Ishikawa (cell line): Measurements from ENCODE around the gene LSAMP.

ENCODE experiments used
- CEBPB ChIP-seq: IDR thresholded peaks from 2 replicates; pipeline ENCODE4 v1.6.1; 2012
- CREB1 ChIP-seq: IDR thresholded peaks from 2 replicates; pipeline ENCODE4 v1.6.1; 2012; ENCODE audit warnings: low read depth
- EGR1 ChIP-seq: IDR thresholded peaks from 2 replicates; pipeline ENCODE4 v1.6.1; 2012
- EP300 ChIP-seq: IDR thresholded peaks from 2 replicates; pipeline ENCODE4 v1.6.1; 2012; ENCODE audit warnings: borderline replicate concordance
- FOXM1 ChIP-seq: IDR thresholded peaks from 2 replicates; pipeline ENCODE4 v1.6.1; 2012; ENCODE audit warnings: low read depth, borderline replicate concordance
- MAX ChIP-seq: IDR thresholded peaks from 2 replicates; pipeline ENCODE4 v1.6.1; 2012
- NFIC ChIP-seq: IDR thresholded peaks from 2 replicates; pipeline ENCODE4 v1.6.1; 2012
- RAD21 ChIP-seq: IDR thresholded peaks from 2 replicates; pipeline ENCODE4 v1.6.1; 2012; ENCODE audit warnings: low read depth
- REST ChIP-seq: IDR thresholded peaks from 2 replicates; pipeline ENCODE4 v1.6.1; 2012; ENCODE audit warnings: low read depth, mild to moderate bottlenecking
- TAF1 ChIP-seq: IDR thresholded peaks from 2 replicates; pipeline ENCODE4 v1.6.1; 2012; ENCODE audit warnings: low read depth, mild to moderate bottlenecking
- TCF12 ChIP-seq: IDR thresholded peaks from 2 replicates; pipeline ENCODE4 v1.6.1; 2012; ENCODE audit warnings: low read depth
- TEAD4 ChIP-seq: IDR thresholded peaks from 2 replicates; pipeline ENCODE4 v1.6.1; 2012
- USF1 ChIP-seq: IDR thresholded peaks from 2 replicates; pipeline ENCODE4 v1.6.1; 2012
- YY1 ChIP-seq: IDR thresholded peaks from 2 replicates; pipeline ENCODE4 v1.6.1; 2012; ENCODE audit warnings: low read depth
- ZBTB7A ChIP-seq: IDR thresholded peaks from 2 replicates; pipeline ENCODE4 v1.6.1; 2012; ENCODE audit warnings: low read depth

The LSAMP gene

GRCh38 chr3:116028157-116028556 is 417.1 kb downstream of the LSAMP start:
- TF ChIP-seq ZBTB7A: no peak

- TF ChIP-seq YY1: no peak
- no peak for TF ChIP-seq TEAD4
- TF ChIP-seq FOXM1: no peak
- no peak for TF ChIP-seq REST
- TF ChIP-seq NFIC: no peak
- no peak for TF ChIP-seq USF1
- TF ChIP-seq TAF1: no peak
- no peak for TF ChIP-seq TCF12
- TF ChIP-seq EGR1: no peak
- no peak for TF ChIP-seq EP300
- TF ChIP-seq CEBPB: no peak
- TF ChIP-seq CREB1: no peak
- TF ChIP-seq RAD21: no peak
- TF ChIP-seq ZBTB7A: no peak
- TF ChIP-seq MAX: no peak
Observed at GRCh38 chr3:116020989-116021388, 424.3 kb downstream of the LSAMP start.

GRCh38 chr3:116020495-116020894 is 424.8 kb downstream of the LSAMP start:
- no peak for TF ChIP-seq TCF12

GRCh38 chr3:116019254-116019763 is 426.0 kb downstream of the LSAMP start:
- no peak for TF ChIP-seq NFIC
- TF ChIP-seq REST: no peak
- no peak for TF ChIP-seq USF1
- no peak for TF ChIP-seq EGR1
- no peak for TF ChIP-seq TCF12
- TF ChIP-seq ZBTB7A: no peak
- TF ChIP-seq TAF1: no peak
- TF ChIP-seq RAD21: no peak
- TF ChIP-seq YY1: no peak
- no peak for TF ChIP-seq FOXM1
- TF ChIP-seq CEBPB: no peak
- TF ChIP-seq EP300: no peak
- no peak for TF ChIP-seq MAX
- TF ChIP-seq CREB1: no peak
- no peak for TF ChIP-seq TEAD4

- TF ChIP-seq REST (no peak), EP300 (no peak), ZBTB7A (no peak), FOXM1 (no peak), CREB1 (no peak), MAX (no peak), TEAD4 (no peak), RAD21 (no peak), CEBPB (no peak), TCF12 (no peak), USF1 (no peak), NFIC (no peak), EGR1 (no peak), YY1 (no peak), TAF1 (no peak)
Observed at GRCh38 chr3:116018646-116019045, 426.6 kb downstream of the LSAMP start.
